Common myeloid progenitor, CD34-positive (primary cell): ENCODE measurements around the gene EPM2A.

Experiments used
- CTCF ChIA-PET: fragments of 350-600 bp; sonication (Branson Sonifier 250); formaldehyde crosslinking; loops from one replicate; lab custom pipeline; 2021; ENCODE audit warnings: antibody characterized with exemption; lab: Charles Lee
- POLR2A ChIA-PET: fragments of 350-600 bp; sonication (Branson Sonifier 250); formaldehyde crosslinking; loops from one replicate; lab custom pipeline; 2021; ENCODE audit warnings: antibody characterized with exemption; lab: Charles Lee
- DNase-seq, 3 donors: peaks; one replicate each; pipeline versions ENCODE4 v3.0.0 to v3.0.0-alpha.2; 2013
- H3K27ac ChIP-seq, 2 experiments: 1 replicate in 1 of 2; 2 replicates in 1 of 2; pipeline ENCODE4 v1.7.0; 2013; ENCODE audit warnings: inconsistent platforms in 2 of 2, low read length in 2 of 2, mild to moderate bottlenecking in 2 of 2, low read depth in 1 of 2, moderate library complexity in 1 of 2; ENCODE audit not compliant: severe bottlenecking in 2 of 2, insufficient read depth in 1 of 2, poor library complexity in 1 of 2
- H3K27me3 ChIP-seq, 5 experiments: replicated peaks in 2 of 5; 1 replicate in 3 of 5; 2 replicates in 2 of 5; pipeline versions ENCODE4 v1.6.1 to v1.7.0; 2013; ENCODE audit warnings: low read length in 4 of 5, mild to moderate bottlenecking in 2 of 5, moderate library complexity in 2 of 5, inconsistent platforms in 1 of 5; ENCODE audit not compliant: insufficient read depth in 5 of 5, control insufficient read depth in 4 of 5
- H3K36me3 ChIP-seq, 4 experiments: 1 replicate in 2 of 4; 2 replicates in 2 of 4; pipeline versions ENCODE4 v1.6.1 to v1.7.0; 2013; ENCODE audit warnings: low read length in 3 of 4, control low read depth in 1 of 4, mild to moderate bottlenecking in 1 of 4; ENCODE audit not compliant: control insufficient read depth in 4 of 4, insufficient read depth in 4 of 4
- H3K4me1 ChIP-seq, 4 experiments: 1 replicate in 3 of 4; 2 replicates in 1 of 4; pipeline versions ENCODE4 v1.6.1 to v1.7.1; 2013; ENCODE audit warnings: low read length in 3 of 4, mild to moderate bottlenecking in 3 of 4, control low read depth in 1 of 4, inconsistent platforms in 1 of 4, moderate library complexity in 1 of 4; ENCODE audit not compliant: control insufficient read depth in 4 of 4, insufficient read depth in 4 of 4; ENCODE audit errors: control extremely low read depth in 1 of 4
- H3K4me3 ChIP-seq, 7 experiments: 1 replicate in 4 of 7; 2 replicates in 3 of 7; pipeline versions ENCODE4 v1.5.1 to v1.7.0; 2013; ENCODE audit warnings: mild to moderate bottlenecking in 7 of 7, low read length in 6 of 7, moderate library complexity in 6 of 7, inconsistent platforms in 2 of 7, low read depth in 2 of 7, control low read depth in 1 of 7; ENCODE audit not compliant: insufficient read depth in 4 of 7, control insufficient read depth in 1 of 7; ENCODE audit errors: extremely low read depth in 1 of 7
- H3K9me3 ChIP-seq, 5 experiments: 1 replicate in 4 of 5; 2 replicates in 1 of 5; pipeline versions ENCODE4 v1.6.1 to v1.7.1; 2013; ENCODE audit warnings: low read length in 4 of 5, mild to moderate bottlenecking in 2 of 5, inconsistent platforms in 1 of 5, low read depth in 1 of 5, moderate library complexity in 1 of 5; ENCODE audit not compliant: control insufficient read depth in 4 of 5, insufficient read depth in 2 of 5; ENCODE audit errors: control extremely low read depth in 1 of 5
- WGBS: methylation state at CpG from one replicate; pipeline ENCODE4 v1.1.5; 2013; ENCODE audit not compliant: insufficient coverage; 5-methylcytosine and 5-hydroxymethylcytosine counted together

Gene EPM2A

GRCh38 chr6:145603991-145604390 is 131.3 kb downstream of the EPM2A start:
- Histone ChIP-seq H3K4me1 (no peaks in the 10 kb centered on the region), H3K27me3 (no peaks in the 10 kb centered on the region), H3K27ac (no peak overlapping the region), H3K4me3 (no peak overlapping the region), H3K36me3 (no peaks in the 10 kb centered on the region), H3K9me3 (peaks cover 0 to 1% (median 0%) of the 10 kb centered on the region in 5 experiments)
- WGBS, result no CpG with 5 or more reads among the region's 1 CpG
- DNase-seq, result no peak
- ChIA-PET CTCF (no interaction called here), POLR2A (no interaction called here)

- CTCF ChIA-PET, result no interaction called here
- H3K4me1 ChIP-seq, result no peaks in the 10 kb centered on the region
- no peak overlapping the region for H3K27ac ChIP-seq
- POLR2A ChIA-PET, result no interaction called here
- no peak overlapping the region for H3K4me3 ChIP-seq
- no peaks in the 10 kb centered on the region for H3K36me3 ChIP-seq
- no peak for DNase-seq
- peaks cover 0 to 1% (median 0%) of the 10 kb centered on the region in 5 experiments for H3K9me3 ChIP-seq
- H3K27me3 ChIP-seq, result no peaks in the 10 kb centered on the region
Observed at GRCh38 chr6:145603424-145603833, 131.9 kb downstream of the EPM2A start.

- Histone ChIP-seq H3K4me3 (no peak overlapping the region), H3K36me3 (no peaks in the 10 kb centered on the region), H3K4me1 (no peaks in the 10 kb centered on the region), H3K9me3 (peaks cover 0 to 1% (median 0%) of the 10 kb centered on the region in 5 experiments), H3K27ac (no peak overlapping the region), H3K27me3 (no peaks in the 10 kb centered on the region)
- POLR2A ChIA-PET, result no interaction called here
- DNase-seq, result no peak
- 100% methylated on average over 2 of the region's 4 CpGs for WGBS
- CTCF ChIA-PET, result no interaction called here
Observed at GRCh38 chr6:145602726-145603326, 132.5 kb downstream of the EPM2A start.

- no peak overlapping the region for H3K27ac ChIP-seq
- 100% methylated on average over 1 of the region's 2 CpGs for WGBS
- DNase-seq, result no peak
- POLR2A ChIA-PET, result no interaction called here
- no peaks in the 10 kb centered on the region for H3K4me1 ChIP-seq
- no peak overlapping the region for H3K4me3 ChIP-seq
- CTCF ChIA-PET, result no interaction called here
- no peaks in the 10 kb centered on the region for H3K27me3 ChIP-seq
- H3K9me3 ChIP-seq, result peaks cover 0 to 1% (median 0%) of the 10 kb centered on the region in 5 experiments
- no peaks in the 10 kb centered on the region for H3K36me3 ChIP-seq
Observed at GRCh38 chr6:145601397-145601796, 133.9 kb downstream of the EPM2A start.

- no peaks in the 10 kb centered on the region for H3K27me3 ChIP-seq
- CTCF ChIA-PET, result no interaction called here
- no CpG with 5 or more reads among the region's 2 CpGs for WGBS
- no peak for DNase-seq
- POLR2A ChIA-PET, result no interaction called here
- H3K36me3 ChIP-seq, result no peaks in the 10 kb centered on the region
- no peaks in the 10 kb centered on the region for H3K4me1 ChIP-seq
- no peak overlapping the region for H3K27ac ChIP-seq
- peaks cover 0 to 1% (median 0%) of the 10 kb centered on the region in 5 experiments for H3K9me3 ChIP-seq
- no peak overlapping the region for H3K4me3 ChIP-seq
Observed at GRCh38 chr6:145600299-145600698, 135.0 kb downstream of the EPM2A start.

GRCh38 chr6:145588981-145589380 is 146.3 kb downstream of the EPM2A start:
- H3K9me3 ChIP-seq, result peaks cover 0 to 5% (median 0%) of the 10 kb centered on the region in 5 experiments
- H3K4me1 ChIP-seq, result no peaks in the 10 kb centered on the region
- DNase-seq, result no peak
- H3K4me3 ChIP-seq, result no peak overlapping the region
- H3K27me3 ChIP-seq, result no peaks in the 10 kb centered on the region
- POLR2A ChIA-PET, result no interaction called here
- H3K36me3 ChIP-seq, result no peaks in the 10 kb centered on the region
- CTCF ChIA-PET, result no interaction called here
- no peak overlapping the region for H3K27ac ChIP-seq
- 86% methylated on average over 1 of the region's 1 CpG for WGBS

GRCh38 chr6:145587334-145587733 is 148.0 kb downstream of the EPM2A start:
- no peak overlapping the region for H3K4me3 ChIP-seq
- ChIA-PET POLR2A (no interaction called here), CTCF (no interaction called here)
- no peak for DNase-seq
- peaks cover 0 to 8% (median 0%) of the 10 kb centered on the region in 5 experiments for H3K9me3 ChIP-seq
- no peaks in the 10 kb centered on the region for H3K4me1 ChIP-seq
- H3K27ac ChIP-seq, result no peak overlapping the region
- H3K36me3 ChIP-seq, result no peaks in the 10 kb centered on the region
- H3K27me3 ChIP-seq, result no peaks in the 10 kb centered on the region
